ENCODE results near the gene RAP1GAP. TPM values are rescaled to one million over a fixed set of nuclear protein-coding genes. Genes with fewer than 3 reads are reported as not detected.

RAP1GAP gene
- total and polyA plus RNA-seq, 2 of the 13 experiments (the other 11 are each of a cell fraction or from before 2014, with no cell fraction given) = 11.9 to 37.5 TPM

- TF ChIP-seq SRSF1 (optimal IDR thresholded peaks at IDR 0.05; ENCODE audit: low read depth, low read length) = no peak
- 0 out of 2 replicates have a peak, but pooled peaks have one; percentile 50 for TF ChIP-seq HOMEZ (CRISPR knock-in tag; IDR thresholded peaks at IDR 0.05; ENCODE audit: low read depth)
- TF ChIP-seq AHR (CRISPR knock-in tag; IDR thresholded peaks at IDR 0.05) = peak; percentile 43; the same call in 1 of the 2 replicates
- no peak for TF ChIP-seq MBNL3 (CRISPR knock-in tag; conservative IDR thresholded peaks at IDR 0.05)
- TF ChIP-seq THAP9 (CRISPR knock-in tag; IDR thresholded peaks at IDR 0.05; ENCODE audit: borderline replicate concordance) = no peak
- 0 out of 2 replicates have a peak, but pooled peaks have one; percentile 29 for TF ChIP-seq ZNF747 (CRISPR knock-in tag; IDR thresholded peaks at IDR 0.05; ENCODE audit: borderline replicate concordance)
- peak; percentile 40; the same call in 1 of the 2 replicates for TF ChIP-seq ZFP91 (CRISPR knock-in tag; IDR thresholded peaks at IDR 0.05; ENCODE audit: borderline replicate concordance)
- TF ChIP-seq CTCF (CRISPR knock-in tag; IDR thresholded peaks at IDR 0.05) = peak; percentile 65
- peak; percentile 66 for TF ChIP-seq GATAD2A (CRISPR knock-in tag; IDR thresholded peaks at IDR 0.05)
- no peak for TF ChIP-seq ZNF503 (CRISPR knock-in tag; IDR thresholded peaks at IDR 0.05)
- TF ChIP-seq MXD1 (CRISPR knock-in tag; IDR thresholded peaks at IDR 0.05) = no peak
- TF ChIP-seq ZNF746 (CRISPR knock-in tag; IDR thresholded peaks at IDR 0.05) = 0 out of 2 replicates have a peak, but pooled peaks have one; percentile 47
- no peak for TF ChIP-seq KLF15 (CRISPR knock-in tag; IDR thresholded peaks at IDR 0.05; ENCODE audit: borderline replicate concordance)
- no peak for TF ChIP-seq ZNF709 (CRISPR knock-in tag; IDR thresholded peaks at IDR 0.05)
- TF ChIP-seq BATF2 (CRISPR knock-in tag; IDR thresholded peaks at IDR 0.05) = 0 out of 2 replicates have a peak, but pooled peaks have one; percentile 45
- peak; percentile 64; the same call in 1 of the 2 replicates for TF ChIP-seq RNF2 (conservative IDR thresholded peaks at IDR 0.05; ENCODE audit: low read depth)
- TF ChIP-seq NR2F6 (IDR thresholded peaks at IDR 0.05) = no peak
- peak; percentile 51; the same call in 1 of the 2 replicates for TF ChIP-seq NR2F6 (CRISPR knock-in tag; IDR thresholded peaks at IDR 0.05)
Measured at GRCh38 chr1:21586846-21587601, 82.1 kb downstream of the RAP1GAP start (continued).

Measured in HepG2 (cell line).